ENCODE measurements around the gene TCEAL3.
"Not testable (repeated sequence)": the region's sequence is repeated elsewhere in the genome, so short reads cannot be mapped to it uniquely, and the experiment has no call there.

TCEAL3 gene, protein sequence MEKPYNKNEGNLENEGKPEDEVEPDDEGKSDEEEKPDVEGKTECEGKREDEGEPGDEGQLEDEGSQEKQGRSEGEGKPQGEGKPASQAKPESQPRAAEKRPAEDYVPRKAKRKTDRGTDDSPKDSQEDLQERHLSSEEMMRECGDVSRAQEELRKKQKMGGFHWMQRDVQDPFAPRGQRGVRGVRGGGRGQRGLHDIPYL

DNA sequence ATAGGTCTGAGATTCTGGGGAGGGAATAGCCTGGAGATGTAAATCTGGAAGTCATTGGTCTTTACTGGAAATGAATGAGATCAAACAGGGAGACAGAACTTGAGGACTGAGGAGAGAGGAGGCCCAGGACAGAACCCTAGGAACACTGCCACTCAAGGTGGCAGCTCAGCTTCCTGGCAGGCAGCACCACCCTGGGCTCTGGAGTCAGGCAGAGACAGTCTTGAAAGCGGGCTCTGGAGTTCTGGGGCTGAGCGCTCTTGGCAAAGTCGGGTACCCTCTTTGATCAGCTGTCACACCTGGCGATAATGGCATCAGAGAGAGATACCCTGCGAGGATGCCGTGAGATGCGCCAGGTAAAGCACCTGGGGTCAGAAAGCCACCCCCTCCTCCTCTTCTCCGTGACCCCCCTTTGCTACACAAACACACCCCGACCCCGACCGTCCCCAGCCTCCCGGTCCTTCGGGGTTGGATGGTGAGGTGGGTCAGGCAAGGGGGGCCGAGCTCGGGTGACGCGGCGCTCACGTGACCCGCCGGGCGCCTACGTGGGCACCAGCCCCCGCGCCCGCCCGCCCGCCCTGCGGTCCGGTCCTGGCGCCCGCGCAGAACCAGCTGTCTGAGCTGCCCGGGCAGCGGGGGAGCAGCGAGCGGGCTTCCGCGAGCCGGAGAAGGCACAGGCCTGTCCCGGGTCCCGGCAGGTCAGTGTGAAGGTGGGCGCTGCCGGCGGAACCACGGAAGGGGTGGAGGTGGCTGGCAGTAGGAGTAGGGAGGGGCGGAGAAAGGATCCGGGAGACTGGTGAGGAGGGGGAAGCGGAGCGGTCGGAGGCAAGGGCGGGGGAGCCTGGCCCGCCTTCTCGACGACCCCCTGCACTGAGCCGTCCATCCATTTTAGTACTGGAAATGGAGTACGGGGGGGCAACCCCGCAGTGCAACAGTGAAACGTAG lies at the start of gene TCEAL3:
TSS of gene TCEAL3 (plus strand) at position 600 of the 942 bp plus-strand sequence. CDS start 1,102 bp downstream, outside the sequence.
- DNase-seq (ENCODE audit: low read depth) = no peak

DNA sequence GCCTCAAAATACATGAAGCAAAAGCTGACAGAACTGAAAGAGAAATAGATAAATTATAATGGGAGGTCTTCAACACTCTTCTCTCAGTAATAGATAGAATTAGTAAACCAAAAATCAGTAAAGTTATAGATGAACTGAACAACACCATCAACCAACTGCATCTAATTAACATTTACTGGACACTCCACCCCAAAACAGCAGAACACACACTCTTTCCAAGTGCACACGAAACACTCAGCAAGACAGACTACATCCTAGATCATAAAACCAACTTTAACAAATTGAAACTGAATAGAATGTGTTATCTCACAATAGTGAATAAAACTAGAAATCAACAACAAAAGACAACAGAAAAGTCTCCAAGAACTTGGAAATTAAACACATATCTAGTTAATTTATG lies 47.5 kb upstream of the TCEAL3 start:
- no peak for DNase-seq (ENCODE audit: low read depth)

DNA sequence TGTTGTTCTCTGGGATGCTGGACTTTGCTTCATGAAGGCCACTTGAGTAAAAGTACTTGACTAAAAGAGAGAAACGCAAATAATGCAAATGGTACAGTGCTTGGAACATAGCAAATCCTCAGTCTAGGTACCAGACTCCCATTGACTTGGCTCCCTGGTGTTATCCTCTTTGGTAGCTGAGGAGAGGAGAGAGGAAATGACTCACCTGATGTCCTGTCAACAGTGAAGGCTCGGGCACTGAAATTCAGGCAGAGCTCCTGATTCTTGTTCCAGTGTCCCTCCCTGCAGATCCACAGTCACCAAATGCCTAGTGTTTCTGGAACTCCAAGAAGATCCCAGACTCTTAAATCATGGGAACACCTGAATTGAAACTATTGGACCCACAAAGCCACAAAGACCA lies 45.0 kb upstream of the TCEAL3 start:
- no peak for DNase-seq (ENCODE audit: low read depth)

DNA sequence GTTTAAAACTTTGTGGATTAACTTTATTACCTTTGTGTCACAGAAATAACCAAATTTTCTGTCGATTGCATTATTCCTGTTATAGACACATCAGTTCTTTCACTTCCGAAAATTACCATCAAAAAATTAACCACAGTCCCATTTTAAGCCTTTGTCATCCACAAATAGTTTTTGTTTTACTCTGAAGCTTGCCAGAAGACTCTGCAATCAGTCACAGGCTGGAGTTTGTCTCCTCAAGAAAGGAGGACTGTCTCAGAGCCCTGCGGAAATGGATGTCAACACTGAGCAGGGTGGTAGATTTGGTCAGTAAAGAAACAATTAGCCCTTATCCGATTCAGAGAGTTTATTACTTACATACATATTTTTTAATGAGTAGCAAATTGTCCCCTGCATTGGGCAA lies 42.6 kb upstream of the TCEAL3 start:
- DNase-seq (ENCODE audit: low read depth) = no peak

DNA sequence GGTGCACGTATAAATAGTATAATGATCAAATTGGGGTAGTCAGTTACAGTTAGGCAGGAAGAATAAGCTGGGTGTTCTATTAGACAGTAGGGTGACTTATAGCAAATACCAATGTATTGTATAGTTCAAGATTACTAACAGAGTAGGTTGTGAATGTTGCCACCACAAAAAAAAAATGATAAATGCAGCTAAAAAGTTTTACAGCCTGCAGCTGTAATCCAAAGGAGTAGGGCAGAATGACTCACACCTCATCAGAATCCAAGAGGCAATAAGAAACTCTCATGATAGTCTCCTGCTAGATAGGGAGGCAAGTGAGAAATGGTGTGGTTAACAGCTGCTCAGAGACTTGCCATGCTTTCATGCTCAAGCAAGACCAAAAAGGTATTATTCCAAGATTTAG lies 42.0 kb upstream of the TCEAL3 start:
- DNase-seq (ENCODE audit: low read depth) = no peak

DNA sequence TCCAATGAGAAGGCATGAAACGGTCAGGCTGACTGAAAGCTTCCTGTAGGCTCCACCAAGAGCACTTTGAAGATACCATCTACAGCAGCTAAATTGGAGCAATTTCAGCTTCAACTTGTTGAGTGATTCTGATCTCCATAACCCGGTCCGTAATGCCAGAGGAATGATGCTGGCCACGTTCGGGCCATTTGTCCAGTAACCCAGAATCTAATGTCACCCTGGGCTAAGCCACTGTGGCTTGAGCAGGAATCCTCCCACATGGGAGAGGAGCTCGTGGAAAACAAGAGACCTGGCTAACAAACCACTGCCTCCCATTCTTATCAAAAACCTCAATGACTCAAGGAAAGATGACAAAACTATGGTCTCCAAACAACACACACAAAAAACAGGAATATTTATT lies 36.6 kb upstream of the TCEAL3 start:
- DNase-seq (ENCODE audit: low read depth) = no peak

DNA sequence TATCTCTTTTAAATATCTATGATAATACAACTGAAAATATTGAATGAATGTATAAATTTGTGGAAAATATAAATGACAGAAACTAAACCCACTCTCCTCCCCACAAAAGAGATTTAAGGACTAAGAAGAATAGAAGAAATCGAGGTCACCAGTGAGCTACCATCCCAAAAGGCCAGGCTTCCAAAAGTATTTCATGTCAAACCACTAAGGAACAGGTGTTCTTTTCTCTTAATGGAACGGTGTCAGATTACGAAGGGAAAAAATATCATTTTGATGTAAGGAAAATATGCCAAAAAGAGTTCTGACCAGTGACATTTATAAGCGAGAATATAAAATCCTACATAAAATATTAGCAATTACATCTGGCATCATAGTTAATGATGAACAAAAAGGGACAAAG lies 36.0 kb upstream of the TCEAL3 start:
- DNase-seq (ENCODE audit: low read depth) = no peak

DNA sequence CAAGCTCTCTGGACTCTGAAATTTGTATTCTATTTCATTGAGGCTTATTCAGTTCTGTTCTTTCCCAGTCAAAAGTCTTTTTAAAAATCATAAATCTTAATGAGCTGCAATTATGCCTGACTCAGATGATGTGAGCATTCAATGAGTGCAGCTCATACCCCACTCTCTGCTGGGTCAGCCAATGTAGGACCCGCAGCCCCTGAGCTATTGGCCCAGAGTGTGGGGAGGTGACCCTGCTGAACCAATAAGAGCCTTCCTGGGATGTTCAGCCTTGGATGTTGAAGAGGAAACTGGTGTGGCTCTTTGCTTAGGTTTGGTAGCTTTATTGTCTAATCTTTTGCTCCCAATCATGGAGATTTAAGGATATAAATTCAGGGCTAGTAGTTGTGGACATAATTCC lies 34.6 kb upstream of the TCEAL3 start:
- DNase-seq (ENCODE audit: low read depth) = no peak

DNA sequence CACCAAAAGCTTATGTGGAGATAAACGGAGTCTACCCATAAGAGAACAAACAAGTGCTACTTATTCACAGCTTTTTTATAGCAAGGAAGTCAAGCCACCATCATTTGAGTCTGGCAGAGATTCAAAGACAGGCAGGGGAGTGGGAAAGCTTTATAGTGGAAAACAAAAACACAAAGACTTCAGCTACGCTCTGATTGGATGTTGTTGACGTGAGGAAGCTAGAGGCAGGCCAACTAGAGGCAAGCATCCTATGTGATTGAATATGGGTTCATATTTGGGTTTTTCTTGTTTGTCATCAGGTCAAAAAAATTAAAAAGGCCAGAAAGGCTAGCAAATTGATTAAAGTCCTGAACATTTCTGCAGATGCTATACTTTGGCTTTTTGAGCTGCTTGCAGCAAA lies 23.2 kb upstream of the TCEAL3 start:
- no peak for DNase-seq (ENCODE audit: low read depth)

DNA sequence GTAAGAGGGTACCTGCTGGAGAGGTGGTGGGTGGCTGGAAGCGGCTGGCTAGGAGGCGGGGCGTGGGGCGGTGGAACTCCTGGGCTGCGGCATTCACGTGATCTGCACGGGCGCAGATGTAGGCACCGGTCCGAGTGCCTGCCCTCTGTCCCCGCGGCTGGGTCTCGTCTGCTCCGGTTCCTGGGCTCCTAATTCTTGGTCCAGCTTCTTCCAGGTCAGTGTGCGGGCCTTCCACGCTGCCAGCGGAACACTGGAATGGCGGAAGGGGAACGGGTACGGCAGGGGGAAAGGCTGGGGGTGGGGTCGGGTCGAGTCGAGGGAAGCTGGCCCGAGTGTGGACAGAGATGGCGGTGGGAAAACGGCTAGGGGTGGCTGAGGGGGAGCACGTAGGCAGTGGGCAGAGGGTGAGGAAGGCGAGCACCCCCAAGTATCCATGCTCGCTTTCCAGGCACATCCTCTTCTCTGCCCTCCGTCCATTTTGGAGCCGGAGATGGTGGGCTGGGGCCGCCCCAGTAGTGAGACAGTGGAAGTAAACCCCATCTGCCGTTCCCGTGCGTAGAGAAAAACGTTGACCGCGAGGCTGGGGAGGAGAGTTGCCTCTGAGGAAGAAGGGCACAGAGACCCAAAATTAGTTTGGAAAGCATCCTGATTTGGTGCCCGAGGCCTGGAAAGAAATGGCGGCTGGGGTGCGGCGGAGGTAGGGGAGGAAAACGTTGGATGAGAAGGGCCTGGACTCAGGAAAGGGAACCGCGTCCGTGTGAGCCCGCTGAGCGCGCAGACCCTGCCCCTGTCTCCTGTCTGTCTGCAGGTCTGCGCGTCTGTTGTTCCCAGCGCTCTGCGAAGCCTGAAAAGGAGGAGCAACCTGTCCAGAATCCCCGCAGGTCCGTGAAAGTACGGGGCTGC lies 22.1 kb upstream of the TCEAL3 start, which contains the start of gene TCEAL4:
TSS of gene TCEAL4 (plus strand) at position 105 of the 903 bp plus-strand sequence. CDS start 1,161 bp downstream, outside the sequence.
- no peak for DNase-seq (ENCODE audit: low read depth)

DNA sequence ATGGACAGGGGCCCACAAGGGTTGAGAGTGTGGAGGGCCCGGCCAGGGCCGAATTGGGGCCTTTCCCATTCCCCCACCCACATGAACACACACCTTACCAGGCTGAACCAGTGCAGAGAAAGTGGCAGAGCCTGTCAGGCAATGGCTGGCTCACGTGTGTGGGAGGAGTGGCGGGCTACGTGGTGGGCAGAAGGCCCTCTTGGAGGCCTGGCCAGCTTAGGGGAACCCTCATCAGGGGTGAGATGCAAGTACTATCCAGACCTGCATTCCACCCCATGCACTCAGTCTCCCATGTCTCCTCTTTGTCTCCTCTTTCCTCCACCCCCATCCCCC lies 21.5 kb upstream of the TCEAL3 start:
- DNase-seq (ENCODE audit: low read depth) = no peak

DNA sequence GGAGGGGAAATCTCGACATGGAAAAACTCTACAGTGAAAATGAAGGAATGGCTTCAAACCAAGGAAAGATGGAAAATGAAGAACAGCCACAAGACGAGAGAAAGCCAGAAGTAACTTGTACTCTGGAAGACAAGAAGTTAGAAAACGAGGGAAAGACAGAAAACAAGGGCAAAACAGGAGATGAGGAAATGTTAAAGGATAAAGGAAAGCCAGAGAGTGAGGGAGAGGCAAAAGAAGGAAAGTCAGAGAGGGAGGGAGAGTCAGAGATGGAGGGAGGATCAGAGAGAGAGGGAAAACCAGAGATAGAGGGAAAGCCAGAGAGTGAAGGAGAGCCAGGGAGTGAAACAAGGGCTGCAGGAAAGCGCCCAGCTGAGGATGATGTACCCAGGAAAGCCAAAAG lies 21.1 kb upstream of the TCEAL3 start:
- DNase-seq (ENCODE audit: low read depth) = no peak

DNA sequence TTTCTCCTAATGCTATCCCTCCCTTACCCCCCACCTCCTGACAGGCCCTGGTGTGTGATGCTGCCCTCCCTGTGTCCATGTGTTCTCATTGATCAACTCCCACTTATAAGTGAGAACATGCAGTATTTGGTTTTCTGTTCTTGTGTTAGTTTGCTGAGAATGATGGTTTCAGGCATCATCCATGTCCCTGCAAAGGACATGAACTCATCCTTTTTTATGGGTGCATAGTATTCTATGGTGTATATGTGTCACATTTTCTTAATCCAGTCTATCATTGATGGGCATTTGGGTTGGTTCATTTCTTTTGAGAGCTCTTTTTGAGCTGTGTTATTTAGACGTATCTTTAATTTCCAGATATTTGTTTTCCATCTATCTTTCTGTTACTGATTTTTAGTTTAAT lies 15.5 kb upstream of the TCEAL3 start:
- not testable (repeated sequence) for DNase-seq (ENCODE audit: low read depth)

DNA sequence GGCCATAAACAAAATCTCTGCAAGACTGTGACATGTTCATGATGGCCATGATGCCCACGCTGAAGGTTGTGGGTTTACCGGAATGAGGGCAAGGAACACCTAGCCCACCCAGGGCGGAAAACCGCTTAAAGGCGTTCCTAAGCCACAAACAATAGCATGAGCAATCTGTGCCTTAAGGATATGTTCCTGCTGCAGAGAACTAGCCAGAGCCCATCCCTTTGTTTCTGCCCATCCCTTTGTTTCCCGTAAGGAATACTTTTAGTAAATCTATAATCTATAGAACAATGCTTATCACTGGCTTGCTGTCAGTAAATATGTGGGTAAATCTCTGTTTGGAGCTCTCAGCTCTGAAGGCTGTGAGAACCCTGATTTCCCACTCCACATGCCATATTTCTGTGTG lies 12.6 kb upstream of the TCEAL3 start:
- not testable (repeated sequence) for DNase-seq (ENCODE audit: low read depth)

DNA sequence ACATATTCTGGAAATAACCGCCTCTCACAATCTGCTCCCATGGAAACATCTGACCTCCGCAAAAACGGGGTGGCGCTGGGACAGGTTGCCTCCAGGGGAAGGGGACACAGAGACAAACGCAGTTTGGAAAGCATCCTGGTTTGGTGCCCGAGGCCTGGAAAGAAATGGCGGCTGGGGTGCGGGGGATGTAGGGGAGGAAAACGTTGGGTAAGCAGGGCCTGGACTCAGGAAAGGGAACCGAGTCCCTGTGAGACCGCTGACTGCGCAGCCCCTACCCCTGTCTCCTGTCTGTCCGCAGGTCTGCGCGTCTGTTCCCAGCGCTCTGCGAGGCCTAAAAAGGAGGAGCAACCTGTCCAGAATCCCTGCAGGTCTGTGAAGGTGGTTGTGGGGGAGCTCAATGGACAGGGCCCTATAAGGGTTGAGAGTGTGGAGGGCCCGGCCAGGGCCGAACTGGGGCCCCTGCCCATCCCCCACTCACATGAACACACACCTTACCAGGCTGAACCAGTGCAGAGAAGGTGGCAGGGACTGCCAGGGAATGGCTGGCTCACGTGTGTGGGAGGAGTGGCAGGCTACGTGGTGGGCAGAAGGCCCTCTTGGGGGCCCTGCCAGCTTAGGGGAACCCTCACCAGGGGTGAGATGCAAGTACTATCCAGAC lies 672 bp downstream of the TCEAL3 start:
- no peak for DNase-seq (ENCODE audit: low read depth)

DNA sequence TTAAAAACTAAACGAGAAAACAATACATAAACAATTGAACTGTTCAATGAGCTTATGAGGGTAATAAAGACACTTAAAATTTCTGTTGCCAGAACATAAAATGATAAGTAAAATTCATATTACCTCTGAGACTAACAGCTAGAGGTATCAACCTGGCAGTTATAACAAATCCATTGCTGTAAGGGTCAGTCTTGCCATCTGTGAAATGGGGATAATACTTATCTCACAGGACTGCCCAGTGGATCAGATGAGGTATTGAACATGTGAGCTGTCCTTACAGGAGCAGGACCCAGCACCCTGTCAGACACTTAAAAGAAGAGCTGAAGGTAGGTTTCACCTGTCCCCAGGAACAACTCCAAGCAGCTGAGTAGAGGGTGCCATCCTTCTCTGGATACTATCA lies 2.5 kb downstream of the TCEAL3 start:
- DNase-seq (ENCODE audit: low read depth) = no peak

DNA sequence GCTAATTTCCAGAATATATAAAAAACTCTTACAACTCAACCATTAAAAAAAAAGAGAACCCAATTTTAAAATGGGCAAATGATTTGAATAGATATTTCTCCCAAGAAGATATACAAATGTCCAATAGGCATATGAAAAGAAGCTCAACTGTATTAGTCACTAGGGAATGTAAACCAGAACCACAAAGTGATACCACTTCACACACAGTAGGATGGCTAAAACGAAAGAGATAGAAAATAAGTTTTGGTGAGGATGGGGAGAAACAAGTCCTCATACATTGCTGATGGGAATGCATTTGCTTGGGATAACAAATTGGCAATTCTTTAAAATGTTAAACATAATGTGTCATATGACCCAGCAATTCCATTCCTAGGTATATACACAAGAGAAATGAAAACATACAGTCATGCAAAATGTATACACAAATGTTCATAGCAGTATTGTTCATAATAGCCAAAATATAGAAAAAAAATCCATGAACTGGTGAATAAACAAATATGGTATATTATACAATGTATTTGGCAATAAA lies 5.7 kb downstream of the TCEAL3 start:
- no peak for DNase-seq (ENCODE audit: low read depth)

DNA sequence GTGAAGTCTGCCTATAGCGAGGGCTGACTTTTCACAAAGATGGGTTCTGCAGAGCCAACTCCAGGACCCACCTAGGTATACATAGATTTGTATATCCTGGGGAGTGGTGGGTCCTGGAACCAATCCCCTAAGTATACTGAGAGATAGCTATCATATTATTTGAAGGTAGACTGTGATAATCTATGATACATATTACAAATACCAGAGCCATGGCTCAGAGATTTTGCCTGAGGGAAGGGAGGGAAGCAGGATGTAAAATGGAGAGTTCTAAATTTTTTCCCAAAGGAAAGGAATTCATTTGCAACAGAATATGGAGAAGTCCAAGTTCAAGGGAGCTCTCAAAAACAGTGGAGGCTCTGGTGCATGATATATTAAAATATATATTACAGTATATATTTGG lies 7.2 kb downstream of the TCEAL3 start:
- no peak for DNase-seq (ENCODE audit: low read depth)

DNA sequence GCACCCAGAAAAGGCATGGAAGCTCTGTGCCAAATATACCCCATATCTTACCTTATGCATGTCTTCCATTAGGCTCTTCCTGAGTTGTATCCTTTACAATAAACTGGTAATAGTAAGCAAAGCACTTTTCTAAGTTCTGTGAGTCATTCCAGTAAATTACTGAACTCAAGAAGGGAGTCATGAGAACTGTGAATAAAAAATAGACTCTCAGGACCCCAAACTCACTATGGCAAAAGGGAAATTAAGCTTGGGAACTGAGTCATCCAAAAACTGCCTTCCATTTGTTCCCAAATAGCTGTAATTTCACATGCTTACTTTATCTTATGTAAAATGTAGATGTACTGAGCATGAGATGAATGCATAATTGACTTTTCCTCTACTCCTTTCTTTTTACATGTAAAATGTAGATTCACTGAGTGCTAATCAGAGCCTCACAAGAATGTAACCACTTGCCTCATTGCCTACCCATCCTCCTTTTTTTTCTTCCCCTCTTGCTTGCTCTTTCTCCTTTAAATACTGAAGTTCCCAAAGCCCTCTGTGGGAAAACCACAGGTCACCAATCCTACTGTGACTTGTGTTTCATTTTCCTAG lies 8.1 kb downstream of the TCEAL3 start:
- no peak for DNase-seq (ENCODE audit: low read depth)

DNA sequence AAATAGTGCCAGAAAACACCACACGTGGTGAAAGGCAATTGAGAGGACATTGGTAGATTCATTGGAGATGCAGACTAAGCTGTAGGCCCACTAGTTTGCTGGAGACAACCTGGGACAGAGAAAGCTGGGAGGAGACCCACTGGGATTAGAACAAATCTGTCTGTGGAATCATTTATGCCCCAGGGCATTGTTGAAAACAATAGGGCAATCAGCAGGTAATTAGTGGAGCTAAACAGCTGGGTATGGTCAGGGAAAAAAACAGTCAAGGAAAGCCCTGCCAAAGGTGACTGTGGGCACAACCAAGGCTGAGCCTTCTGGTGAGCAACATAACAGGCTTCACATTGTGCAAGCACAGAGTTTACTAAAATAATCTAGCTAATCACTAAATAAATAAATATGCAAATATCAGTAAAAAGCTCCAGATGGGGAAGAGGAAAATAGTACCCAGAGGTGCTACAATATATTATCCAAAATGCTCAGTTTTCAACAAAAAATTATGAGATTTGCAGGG lies 9.0 kb downstream of the TCEAL3 start:
- no peak for DNase-seq (ENCODE audit: low read depth)

DNA sequence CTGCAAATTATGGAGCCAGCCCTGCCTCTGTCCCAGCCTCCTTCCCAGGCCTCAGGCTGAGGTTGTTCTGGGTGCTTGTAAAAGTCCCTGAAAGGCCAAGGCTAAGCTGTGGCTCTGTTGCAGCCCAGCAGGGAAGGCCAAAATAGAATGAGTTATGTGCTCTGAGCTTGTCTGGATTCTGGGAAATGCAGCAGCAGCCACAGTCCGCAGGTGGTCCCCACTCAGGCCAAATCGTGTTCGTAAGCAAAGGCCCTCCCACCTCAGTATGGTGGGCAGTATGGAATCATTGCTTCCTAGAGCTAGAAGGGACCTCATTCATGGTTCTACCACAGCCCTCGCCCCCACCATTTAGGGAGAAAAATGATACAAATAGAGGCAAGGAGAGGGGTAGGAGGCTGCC lies 16.3 kb downstream of the TCEAL3 start:
- no peak for DNase-seq (ENCODE audit: low read depth)

All from CMK (cell line).